ENCODE measurements around the gene NDC80. TPM values are rescaled to one million over a fixed set of nuclear protein-coding genes. Genes with fewer than 3 reads are reported as not detected.

The NDC80 gene
- total RNA-seq, 1 experiment from 2014 or later = 89.2 TPM

DNA sequence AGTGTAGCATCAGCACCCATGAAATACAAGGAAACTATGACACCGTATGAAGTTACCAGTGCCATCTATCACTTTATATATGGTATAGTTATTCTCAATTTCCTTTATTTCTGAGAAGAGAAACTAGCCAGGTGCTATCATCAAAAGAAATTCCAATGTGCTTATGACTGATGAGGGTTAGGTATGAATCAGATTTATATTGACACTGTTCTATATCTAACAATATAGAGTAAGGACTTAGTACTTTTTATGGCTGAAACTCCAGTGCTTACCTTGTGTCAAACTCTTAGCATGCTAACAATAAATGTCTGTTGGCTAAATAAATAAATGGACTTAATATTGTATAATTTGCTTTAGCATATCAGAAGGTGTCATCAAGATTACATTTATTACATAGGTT lies 7.0 kb upstream of the NDC80 start:
- POLR2A ChIA-PET (ENCODE audit: unreplicated experiment) = no interaction called here
- Histone ChIP-seq H3F3A (ENCODE audit: insufficient read depth, low read depth) (no peaks in the 10 kb centered on the region), H4K20me1 (ENCODE audit: insufficient read depth) (no peaks in the 10 kb centered on the region), H3K9me2 (ENCODE audit: insufficient read depth) (no peaks in the 10 kb centered on the region), H3K4me2 (no peak overlapping the region), H2AFZ (no peak overlapping the region), H3K27me3 (ENCODE audit: insufficient read depth, low read depth) (no peaks in the 10 kb centered on the region), H3K36me3 (ENCODE audit: low read depth) (peaks cover 42% of the 10 kb centered on the region), H3K9me3 (ENCODE audit: insufficient read depth, low read depth) (no peaks in the 10 kb centered on the region), H3K79me2 (ENCODE audit: low read depth) (peaks cover 15% of the 10 kb centered on the region), H3K4me1 (replicated peaks; ENCODE audit: insufficient read depth) (peaks cover 3% of the 10 kb centered on the region; the same call in 1 of the 2 replicates), H3K27ac (no peak overlapping the region), H3K4me3 (no peak overlapping the region)
- intact Hi-C loops (cut with micrococcal nuclease; ENCODE audit: unreplicated experiment) = no loop called here
- no peak for DNase-seq
- CTCF ChIA-PET = no interaction called here
- TF ChIP-seq CTCF (conservative IDR thresholded peaks at IDR 0.05) = no peak
- no peak for TF ChIP-seq EZH2 (IDR thresholded peaks at IDR 0.05; ENCODE audit: low read depth)
- BruUV-seq (replicated peaks) = no TSS peak

GRCh38 chr18:2568129-2568528 lies 3.2 kb upstream of the NDC80 start:
- intact Hi-C loops (cut with micrococcal nuclease; ENCODE audit: unreplicated experiment) = no loop called here
- Histone ChIP-seq H3K4me2 (no peak overlapping the region), H3K9me2 (ENCODE audit: insufficient read depth) (no peaks in the 10 kb centered on the region), H3K4me3 (no peak overlapping the region), H3K36me3 (ENCODE audit: low read depth) (peaks cover 32% of the 10 kb centered on the region), H2AFZ (no peak overlapping the region), H3K27ac (no peak overlapping the region), H4K20me1 (ENCODE audit: insufficient read depth) (no peaks in the 10 kb centered on the region), H3K4me1 (replicated peaks; ENCODE audit: insufficient read depth) (peaks cover 22% of the 10 kb centered on the region), H3K9me3 (ENCODE audit: insufficient read depth, low read depth) (no peaks in the 10 kb centered on the region), H3F3A (ENCODE audit: insufficient read depth, low read depth) (no peaks in the 10 kb centered on the region), H3K27me3 (ENCODE audit: insufficient read depth, low read depth) (no peaks in the 10 kb centered on the region), H3K79me2 (ENCODE audit: low read depth) (peaks cover 46% of the 10 kb centered on the region)
- ChIA-PET POLR2A (ENCODE audit: unreplicated experiment) (no interaction called here), CTCF (no interaction called here)
- TF ChIP-seq CTCF (conservative IDR thresholded peaks at IDR 0.05) (no peak), EZH2 (IDR thresholded peaks at IDR 0.05; ENCODE audit: low read depth) (no peak)
- BruUV-seq (replicated peaks) = no TSS peak
- DNase-seq = no peak

DNA sequence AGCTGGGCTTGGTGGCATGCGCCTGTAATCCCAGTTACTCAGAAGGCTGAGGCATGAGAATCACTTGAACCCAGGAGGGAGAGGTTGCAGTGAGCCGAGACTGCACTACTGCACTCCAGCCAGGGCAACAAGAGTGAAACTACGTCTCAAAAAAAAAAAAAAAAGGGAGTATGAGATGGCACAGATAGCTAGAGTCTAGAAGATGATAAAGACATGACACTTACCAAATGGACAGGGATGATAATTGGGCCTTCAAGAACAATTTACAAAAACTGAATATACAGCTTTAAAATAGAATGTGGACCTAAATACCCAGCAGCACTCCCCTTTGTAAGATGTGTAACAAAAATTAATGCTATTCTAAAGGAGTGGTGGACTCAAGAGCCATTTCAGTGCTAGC lies 2.8 kb upstream of the NDC80 start:
- H3K27me3 ChIP-seq (ENCODE audit: insufficient read depth, low read depth) = no peaks in the 10 kb centered on the region
- H3K79me2 ChIP-seq (ENCODE audit: low read depth) = peaks cover 51% of the 10 kb centered on the region
- POLR2A ChIA-PET (ENCODE audit: unreplicated experiment) = no interaction called here

More for the DNA sequence above, 2.8 kb upstream of the NDC80 start:
- 0 out of 2 replicates have a peak overlapping the region, but pooled peaks have one; percentile 99 for H3K4me2 ChIP-seq
- H3K36me3 ChIP-seq (ENCODE audit: low read depth) = peaks cover 28% of the 10 kb centered on the region
- no peaks in the 10 kb centered on the region for H3K9me2 ChIP-seq (ENCODE audit: insufficient read depth)
- DNase-seq = no peak
- H3K9me3 ChIP-seq (ENCODE audit: insufficient read depth, low read depth) = no peaks in the 10 kb centered on the region
- intact Hi-C loops (cut with micrococcal nuclease; ENCODE audit: unreplicated experiment) = no loop called here
- no peak overlapping the region for H3K4me3 ChIP-seq
- no peaks in the 10 kb centered on the region for H3F3A ChIP-seq (ENCODE audit: insufficient read depth, low read depth)
- BruUV-seq (replicated peaks) = no TSS peak
- CTCF ChIA-PET = no interaction called here
- TF ChIP-seq EZH2 (IDR thresholded peaks at IDR 0.05; ENCODE audit: low read depth) = no peak
- no peak for TF ChIP-seq CTCF (conservative IDR thresholded peaks at IDR 0.05)
- no peak overlapping the region for H2AFZ ChIP-seq
- H3K27ac ChIP-seq = no peak overlapping the region
- no peaks in the 10 kb centered on the region for H4K20me1 ChIP-seq (ENCODE audit: insufficient read depth)
- peaks cover 27% of the 10 kb centered on the region for H3K4me1 ChIP-seq (replicated peaks; ENCODE audit: insufficient read depth)

All from PC-9 (cell line).